Measurements from ENCODE around the gene PCGF5. TPM values are rescaled to one million over a fixed set of nuclear protein-coding genes. Genes with fewer than 3 reads are reported as not detected.

PCGF5 gene
- total and polyA plus RNA-seq, 12 donors = 22.6 to 145 (median 72.9) TPM

- intact Hi-C loops (cut with DNase I) = loop anchor here (10.0 kb wide), 2 partner anchors 83 to 203 kb away; no protein-coding TSS in a partner anchor
- Histone ChIP-seq H3K36me3 (replicated peaks in 1 of 2) (peaks cover 0 to 9% of the 10 kb centered on the region in 2 donors), H3K27ac (no peak overlapping the region), H3K4me3 (no peak overlapping the region), H3K4me1 (replicated peaks in 1 of 2) (peaks cover 0 to 19% of the 10 kb centered on the region in 2 donors), H3K27me3 (no peaks in the 10 kb centered on the region), H3K9me3 (replicated peaks in 1 of 3) (no peaks in the 10 kb centered on the region)
- peak in 2 of 7 donors; percentile 5 to 15 for DNase-seq
- TF ChIP-seq CTCF (IDR thresholded peaks at IDR 0.05) (no peak), POLR2A (IDR thresholded peaks at IDR 0.05) (no peak)
- 58 to 92% (median 63%) methylated on average over 1 of the region's 1 CpG for WGBS, 4 donors
Observed at GRCh38 chr10:91247360-91248111, 27.1 kb downstream of the PCGF5 start.

GRCh38 chr10:91249700-91250099, 29.2 kb downstream of the PCGF5 start:
- H3K36me3 ChIP-seq (replicated peaks in 1 of 2) = peaks cover 0 to 23% of the 10 kb centered on the region in 2 donors
- WGBS, 4 donors = 62 to 73% (median 69%) methylated on average over 3 of the region's 3 CpGs
- no peaks in the 10 kb centered on the region for H3K27me3 ChIP-seq
- no peak for TF ChIP-seq POLR2A (IDR thresholded peaks at IDR 0.05)
- TF ChIP-seq CTCF (IDR thresholded peaks at IDR 0.05) = no peak
- H3K9me3 ChIP-seq (replicated peaks in 1 of 3) = no peaks in the 10 kb centered on the region
- no peak overlapping the region for H3K4me3 ChIP-seq
- no peak for DNase-seq
- peak overlapping the region in 1 of 5 donors; percentile 4 for H3K27ac ChIP-seq
- peaks cover 0 to 19% of the 10 kb centered on the region in 2 donors for H3K4me1 ChIP-seq (replicated peaks in 1 of 2)
- intact Hi-C loops (cut with DNase I) = loop anchor here (10.0 kb wide), 4 partner anchors 85 to 335 kb away; no protein-coding TSS in a partner anchor

GRCh38 chr10:91250341-91250740, 29.9 kb downstream of the PCGF5 start:
- TF ChIP-seq CTCF (IDR thresholded peaks at IDR 0.05) (no peak), POLR2A (IDR thresholded peaks at IDR 0.05) (no peak)
- 60 to 71% (median 66%) methylated on average over 1 of the region's 1 CpG for WGBS, 4 donors
- no peak overlapping the region for H3K27ac ChIP-seq

GRCh38 chr10:91251430-91252056, 31.1 kb downstream of the PCGF5 start:
- intact Hi-C loops (cut with DNase I) = loop anchor here in 1 of 2 donors (10.0 kb wide), 2 partner anchors 157 to 337 kb away; no protein-coding TSS in a partner anchor

More at GRCh38 chr10:91250341-91250740, 29.9 kb downstream of the PCGF5 start:
- no peak for DNase-seq
- intact Hi-C loops (cut with DNase I) = loop anchor here in 1 of 2 donors (10.0 kb wide), 2 partner anchors 156 to 336 kb away; no protein-coding TSS in a partner anchor
- H3K36me3 ChIP-seq (replicated peaks in 1 of 2) = peaks cover 0 to 23% of the 10 kb centered on the region in 2 donors
- no peaks in the 10 kb centered on the region for H3K27me3 ChIP-seq
- no peak overlapping the region for H3K4me3 ChIP-seq
- H3K9me3 ChIP-seq (replicated peaks in 1 of 3) = no peaks in the 10 kb centered on the region
- H3K4me1 ChIP-seq (replicated peaks in 1 of 2) = peaks cover 0 to 19% of the 10 kb centered on the region in 2 donors

More at GRCh38 chr10:91251430-91252056, 31.1 kb downstream of the PCGF5 start:
- TF ChIP-seq POLR2A (IDR thresholded peaks at IDR 0.05) (no peak), CTCF (IDR thresholded peaks at IDR 0.05) (peak; percentile 70 to 97 (median 94))
- Histone ChIP-seq H3K27me3 (no peaks in the 10 kb centered on the region), H3K9me3 (replicated peaks in 1 of 3) (no peaks in the 10 kb centered on the region), H3K4me1 (replicated peaks in 1 of 2) (peaks cover 0 to 7% of the 10 kb centered on the region in 2 donors), H3K4me3 (no peak overlapping the region), H3K27ac (no peak overlapping the region), H3K36me3 (replicated peaks in 1 of 2) (peaks cover 0 to 23% of the 10 kb centered on the region in 2 donors)
- peak; percentile 38 to 81 (median 54) for DNase-seq

All from adrenal gland (tissue), 12 donors.